HEK293 (cell line): ENCODE results near the gene EEFSEC.

Source experiments
- CTCF ChIA-PET: fragments of 350-600 bp; formaldehyde crosslinking; extraction: SDS; loops from one replicate; lab custom pipeline; 2021; ENCODE audit warnings: antibody characterized with exemption; lab: Yijun Ruan, JAX
- POLR2A ChIA-PET: fragments of 300-600 bp; formaldehyde crosslinking; extraction: SDS; loops from one replicate; lab custom pipeline; 2020; ENCODE audit warnings: antibody characterized with exemption, inconsistent platforms; lab: Yijun Ruan, JAX
- H3K27ac ChIP-seq: fragments of 200-500 bp; sonication (Bioruptor generic); 2 replicates; pipeline ENCODE4 v1.5.1; 2014; ENCODE audit warnings: low read depth, low read length, control low read depth, inconsistent platforms; ENCODE audit errors: extremely low read depth
- H3K36me3 ChIP-seq, 2 experiments: fragments of 200-500 bp in 1 of 2; sonication (Bioruptor generic) in 1 of 2; 1 replicate in 1 of 2; 2 replicates in 1 of 2; pipeline ENCODE4 v1.5.1; 2014 to 2017; ENCODE audit warnings: inconsistent platforms in 2 of 2, low read length in 2 of 2; ENCODE audit not compliant: control insufficient read depth in 2 of 2, insufficient read depth in 1 of 2
- H3K4me1 ChIP-seq: fragments of 200-500 bp; sonication (Bioruptor generic); 2 replicates; pipeline ENCODE4 v1.5.1; 2014; ENCODE audit warnings: mild to moderate bottlenecking, low read length, inconsistent platforms; ENCODE audit not compliant: control insufficient read depth, insufficient read depth
- H3K4me3 ChIP-seq: 2 replicates; pipeline ENCODE4 v1.5.1; 2011; ENCODE audit warnings: low read depth, mild to moderate bottlenecking, control low read depth, low read length, moderate library complexity
- H3K9me3 ChIP-seq: fragments of 200-500 bp; sonication (Bioruptor generic); 2 replicates; pipeline ENCODE4 v1.5.1; 2014; ENCODE audit warnings: low read depth, low read length, inconsistent platforms; ENCODE audit not compliant: control insufficient read depth, insufficient read depth
- EGR2 ChIP-seq: fragments of 450-650 bp; formaldehyde crosslinking; IDR thresholded peaks from 2 replicates; pipeline ENCODE4 v1.5.1; 2016; ENCODE audit warnings: low read depth, missing biosample characterization, missing genetic modification characterization
- PRDM1 ChIP-seq: fragments of 450-650 bp; formaldehyde crosslinking; IDR thresholded peaks from 2 replicates; pipeline ENCODE4; 2016; ENCODE audit warnings: missing biosample characterization, missing genetic modification characterization
- REPIN1 ChIP-seq: fragments of 450-650 bp; formaldehyde crosslinking; IDR thresholded peaks from 2 replicates; pipeline ENCODE4 v1.5.1; 2017; ENCODE audit warnings: missing biosample characterization, missing genetic modification characterization, low read depth
- ZFP3 ChIP-seq: fragments of 450-650 bp; formaldehyde crosslinking; IDR thresholded peaks from 2 replicates; pipeline ENCODE4 v1.5.1; 2016; ENCODE audit warnings: low read depth, missing biosample characterization, missing genetic modification characterization
- ZFP41 ChIP-seq: fragments of 450-650 bp; formaldehyde crosslinking; IDR thresholded peaks from 2 replicates; pipeline ENCODE4 v1.5.1; 2016; ENCODE audit warnings: missing biosample characterization, missing genetic modification characterization, borderline replicate concordance
- ZNF133 ChIP-seq: fragments of 450-650 bp; formaldehyde crosslinking; IDR thresholded peaks from 2 replicates; pipeline ENCODE4 v1.5.1; 2016; ENCODE audit warnings: missing biosample characterization, missing genetic modification characterization
- ZNF155 ChIP-seq: fragments of 450-650 bp; formaldehyde crosslinking; IDR thresholded peaks from 2 replicates; pipeline ENCODE4 v1.5.1; 2016; ENCODE audit warnings: missing biosample characterization, missing genetic modification characterization
- ZNF24 ChIP-seq: fragments of 450-650 bp; formaldehyde crosslinking; IDR thresholded peaks from 2 replicates; pipeline ENCODE4 v1.5.1; 2016; ENCODE audit warnings: missing biosample characterization, missing genetic modification characterization
- ZNF354C ChIP-seq: fragments of 450-650 bp; formaldehyde crosslinking; IDR thresholded peaks from 2 replicates; pipeline ENCODE4 v1.5.1; 2016; ENCODE audit warnings: missing biosample characterization, missing genetic modification characterization, low read depth, borderline replicate concordance
- ZNF37A ChIP-seq: fragments of 450-650 bp; IDR thresholded peaks from 2 replicates; pipeline ENCODE4 v1.5.1; 2018; ENCODE audit warnings: missing biosample characterization, missing genetic modification characterization
- ZNF501 ChIP-seq: fragments of 450-650 bp; formaldehyde crosslinking; IDR thresholded peaks from 2 replicates; pipeline ENCODE4 v1.5.1; 2016; ENCODE audit warnings: missing biosample characterization, missing genetic modification characterization
- ZNF596 ChIP-seq: fragments of 450-650 bp; IDR thresholded peaks from 2 replicates; pipeline ENCODE4 v1.5.0; 2018; ENCODE audit warnings: missing biosample characterization, mild to moderate bottlenecking, missing genetic modification characterization, moderate library complexity
- ZNF660 ChIP-seq: fragments of 450-650 bp; IDR thresholded peaks from 2 replicates; pipeline ENCODE4 v1.5.1; 2018; ENCODE audit warnings: missing biosample characterization, mild to moderate bottlenecking, missing genetic modification characterization
- ZNF785 ChIP-seq: fragments of 450-650 bp; formaldehyde crosslinking; IDR thresholded peaks from 2 replicates; pipeline ENCODE4 v1.5.1; 2016; ENCODE audit warnings: missing biosample characterization, missing genetic modification characterization
- ZNF843 ChIP-seq: fragments of 450-650 bp; formaldehyde crosslinking; IDR thresholded peaks from 2 replicates; pipeline ENCODE4 v1.5.1; 2016; ENCODE audit warnings: missing biosample characterization, missing genetic modification characterization
- TF ChIP-seq, protein P1 (sequence below): fragments of 450-650 bp; formaldehyde crosslinking; IDR thresholded peaks from 2 replicates; pipeline ENCODE4 v1.5.1; 2016; ENCODE audit warnings: missing biosample characterization, missing genetic modification characterization
- TF ChIP-seq, protein P2 (sequence below): fragments of 450-650 bp; formaldehyde crosslinking; IDR thresholded peaks from 2 replicates; pipeline ENCODE4 v1.5.1; 2016; ENCODE audit warnings: missing biosample characterization, missing genetic modification characterization
- TF ChIP-seq, protein P3 (sequence below): fragments of 450-650 bp; formaldehyde crosslinking; IDR thresholded peaks from 2 replicates; pipeline ENCODE4 v1.5.1; 2017; ENCODE audit warnings: missing biosample characterization, missing genetic modification characterization
- TF ChIP-seq, protein P4 (sequence below): fragments of 450-650 bp; formaldehyde crosslinking; IDR thresholded peaks from 2 replicates; pipeline ENCODE4 v1.5.1; 2016; ENCODE audit warnings: missing biosample characterization, missing genetic modification characterization
- TF ChIP-seq, protein P5 (sequence below): fragments of 450-650 bp; formaldehyde crosslinking; IDR thresholded peaks from 2 replicates; pipeline ENCODE4 v1.5.1; 2016; ENCODE audit warnings: missing biosample characterization, missing genetic modification characterization
- TF ChIP-seq, protein P6 (sequence below): fragments of 450-650 bp; formaldehyde crosslinking; IDR thresholded peaks from 2 replicates; pipeline ENCODE4 v1.5.1; 2016; ENCODE audit warnings: missing biosample characterization, missing genetic modification characterization

Gene EEFSEC

DNA sequence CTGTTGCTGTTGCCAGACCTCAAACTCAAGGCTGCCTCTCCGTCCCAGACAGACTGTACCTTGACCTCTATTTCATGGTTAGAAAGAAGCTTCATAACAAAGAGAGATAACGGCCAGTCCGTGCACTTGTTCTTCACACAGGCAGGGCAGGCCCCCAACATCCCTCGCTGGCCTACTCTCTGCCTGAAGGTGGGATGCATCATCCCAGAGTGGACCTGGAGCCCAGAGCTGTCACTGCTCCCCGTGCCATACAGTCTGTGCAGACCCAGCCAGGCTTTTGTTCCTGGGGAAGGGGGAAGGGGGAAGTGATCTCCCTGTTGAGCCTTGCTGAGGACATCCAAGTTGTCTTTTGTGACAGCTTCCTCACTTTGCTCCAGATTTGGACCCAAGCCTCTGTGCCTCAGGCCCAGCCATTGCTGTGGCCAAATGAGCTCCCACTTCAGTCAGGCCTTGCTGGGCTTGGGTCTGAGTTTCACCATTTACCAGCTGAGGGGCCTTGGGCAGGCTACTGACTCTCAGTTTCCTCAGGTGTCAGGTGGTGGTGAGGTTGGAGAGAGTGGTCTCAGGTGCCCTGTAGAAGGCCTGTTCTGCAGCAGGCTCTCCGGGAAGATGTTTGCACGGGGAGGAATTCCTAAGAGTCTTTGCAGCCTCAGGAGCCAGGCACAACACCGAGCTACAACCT lies 171.8 kb downstream of the EEFSEC start (continued):
- TF ChIP-seq, protein P1, sequence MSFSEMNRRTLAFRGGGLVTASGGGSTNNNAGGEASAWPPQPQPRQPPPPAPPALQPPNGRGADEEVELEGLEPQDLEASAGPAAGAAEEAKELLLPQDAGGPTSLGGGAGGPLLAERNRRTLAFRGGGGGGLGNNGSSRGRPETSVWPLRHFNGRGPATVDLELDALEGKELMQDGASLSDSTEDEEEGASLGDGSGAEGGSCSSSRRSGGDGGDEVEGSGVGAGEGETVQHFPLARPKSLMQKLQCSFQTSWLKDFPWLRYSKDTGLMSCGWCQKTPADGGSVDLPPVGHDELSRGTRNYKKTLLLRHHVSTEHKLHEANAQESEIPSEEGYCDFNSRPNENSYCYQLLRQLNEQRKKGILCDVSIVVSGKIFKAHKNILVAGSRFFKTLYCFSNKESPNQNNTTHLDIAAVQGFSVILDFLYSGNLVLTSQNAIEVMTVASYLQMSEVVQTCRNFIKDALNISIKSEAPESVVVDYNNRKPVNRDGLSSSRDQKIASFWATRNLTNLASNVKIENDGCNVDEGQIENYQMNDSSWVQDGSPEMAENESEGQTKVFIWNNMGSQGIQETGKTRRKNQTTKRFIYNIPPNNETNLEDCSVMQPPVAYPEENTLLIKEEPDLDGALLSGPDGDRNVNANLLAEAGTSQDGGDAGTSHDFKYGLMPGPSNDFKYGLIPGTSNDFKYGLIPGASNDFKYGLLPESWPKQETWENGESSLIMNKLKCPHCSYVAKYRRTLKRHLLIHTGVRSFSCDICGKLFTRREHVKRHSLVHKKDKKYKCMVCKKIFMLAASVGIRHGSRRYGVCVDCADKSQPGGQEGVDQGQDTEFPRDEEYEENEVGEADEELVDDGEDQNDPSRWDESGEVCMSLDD (tag by site-specific recombination), result no peak
- TF ChIP-seq ZNF785 (tag by site-specific recombination) (no peak), ZNF501 (no peak)

DNA sequence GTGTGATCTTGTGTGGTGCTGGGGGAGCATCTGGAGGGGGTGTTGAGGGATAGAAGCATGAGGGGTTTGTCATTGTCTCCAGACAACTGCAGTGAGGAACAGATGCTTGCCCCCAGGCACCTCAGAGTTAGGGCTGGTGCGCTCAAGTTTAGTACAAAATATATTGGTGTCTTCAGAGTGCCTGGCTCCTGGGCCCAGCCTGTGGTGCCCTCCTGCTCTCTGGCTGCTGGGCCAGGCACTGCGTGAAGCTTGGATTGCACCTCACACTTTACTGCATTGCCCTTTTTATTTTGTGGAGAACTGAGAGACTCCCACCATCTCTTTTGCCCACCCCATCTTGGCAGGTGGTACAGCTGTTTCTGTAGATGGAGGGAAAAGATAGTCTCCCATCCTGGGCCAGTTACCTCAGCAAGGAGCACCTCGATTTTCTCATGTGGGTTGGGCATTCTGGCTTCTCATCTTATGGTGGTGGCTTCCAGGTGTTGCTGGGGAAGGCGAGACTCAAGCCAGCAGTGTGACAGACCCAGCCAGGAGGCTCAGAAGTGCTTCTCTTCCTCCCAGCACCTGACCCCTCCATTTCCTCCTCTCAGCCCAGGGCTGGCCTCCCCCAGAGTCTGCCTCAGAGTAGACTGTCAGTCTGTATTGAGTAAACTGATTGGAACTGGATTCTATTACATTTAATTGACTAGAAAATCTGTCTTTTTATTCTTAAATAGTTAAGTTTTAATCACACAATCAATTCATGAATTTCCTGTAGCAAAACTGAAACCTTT lies 173.0 kb downstream of the EEFSEC start:
- H3K9me3 ChIP-seq, result no peaks in the 10 kb centered on the region
- no peaks in the 10 kb centered on the region for H3K36me3 ChIP-seq
- POLR2A ChIA-PET, result no interaction called here
- CTCF ChIA-PET, result no interaction called here
- no peak overlapping the region for H3K27ac ChIP-seq
- no peaks in the 10 kb centered on the region for H3K4me1 ChIP-seq
- no peak for TF ChIP-seq ZNF133
- TF ChIP-seq, protein P2, sequence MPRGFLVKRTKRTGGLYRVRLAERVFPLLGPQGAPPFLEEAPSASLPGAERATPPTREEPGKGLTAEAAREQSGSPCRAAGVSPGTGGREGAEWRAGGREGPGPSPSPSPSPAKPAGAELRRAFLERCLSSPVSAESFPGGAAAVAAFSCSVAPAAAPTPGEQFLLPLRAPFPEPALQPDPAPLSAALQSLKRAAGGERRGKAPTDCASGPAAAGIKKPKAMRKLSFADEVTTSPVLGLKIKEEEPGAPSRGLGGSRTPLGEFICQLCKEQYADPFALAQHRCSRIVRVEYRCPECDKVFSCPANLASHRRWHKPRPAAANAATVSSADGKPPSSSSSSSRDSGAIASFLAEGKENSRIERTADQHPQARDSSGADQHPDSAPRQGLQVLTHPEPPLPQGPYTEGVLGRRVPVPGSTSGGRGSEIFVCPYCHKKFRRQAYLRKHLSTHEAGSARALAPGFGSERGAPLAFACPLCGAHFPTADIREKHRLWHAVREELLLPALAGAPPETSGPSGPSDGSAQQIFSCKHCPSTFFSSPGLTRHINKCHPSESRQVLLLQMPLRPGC (tag by site-specific recombination), result no peak
- no peak for TF ChIP-seq PRDM1 (tag by site-specific recombination)
- TF ChIP-seq ZFP3 (tag by site-specific recombination), result no peak
- TF ChIP-seq ZNF155 (tag by site-specific recombination), result no peak
- TF ChIP-seq REPIN1 (tag by site-specific recombination), result no peak
- H3K4me3 ChIP-seq, result no peak overlapping the region

DNA sequence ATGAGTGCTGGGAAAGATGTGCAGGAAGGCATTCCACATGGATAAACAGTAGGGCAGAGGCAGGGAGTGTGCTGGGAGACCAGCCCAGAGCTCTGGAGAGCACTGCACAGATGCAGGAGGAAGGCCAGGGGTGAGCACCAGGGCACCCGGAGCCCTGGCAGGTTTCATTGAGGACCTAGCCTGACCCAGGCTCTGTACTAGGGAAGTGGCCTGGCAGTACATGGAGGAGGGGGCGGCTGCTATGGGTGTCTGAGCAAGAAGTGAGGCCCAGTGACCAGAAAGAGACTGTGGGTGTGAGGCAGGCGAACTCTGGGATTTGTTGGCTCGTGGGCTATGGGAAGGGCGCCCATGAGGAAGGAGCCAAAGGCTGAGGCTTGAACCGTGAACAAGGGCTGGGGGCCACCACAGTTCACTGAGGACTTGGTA lies 174.3 kb downstream of the EEFSEC start:
- no peaks in the 10 kb centered on the region for H3K36me3 ChIP-seq
- H3K4me1 ChIP-seq, result no peaks in the 10 kb centered on the region
- H3K4me3 ChIP-seq, result no peak overlapping the region
- ChIA-PET CTCF (no interaction called here), POLR2A (no interaction called here)
- no peaks in the 10 kb centered on the region for H3K9me3 ChIP-seq
- no peak overlapping the region for H3K27ac ChIP-seq
- TF ChIP-seq, protein P3, sequence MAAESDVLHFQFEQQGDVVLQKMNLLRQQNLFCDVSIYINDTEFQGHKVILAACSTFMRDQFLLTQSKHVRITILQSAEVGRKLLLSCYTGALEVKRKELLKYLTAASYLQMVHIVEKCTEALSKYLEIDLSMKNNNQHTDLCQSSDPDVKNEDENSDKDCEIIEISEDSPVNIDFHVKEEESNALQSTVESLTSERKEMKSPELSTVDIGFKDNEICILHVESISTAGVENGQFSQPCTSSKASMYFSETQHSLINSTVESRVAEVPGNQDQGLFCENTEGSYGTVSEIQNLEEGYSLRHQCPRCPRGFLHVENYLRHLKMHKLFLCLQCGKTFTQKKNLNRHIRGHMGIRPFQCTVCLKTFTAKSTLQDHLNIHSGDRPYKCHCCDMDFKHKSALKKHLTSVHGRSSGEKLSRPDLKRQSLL (tag by site-specific recombination), result no peak
- TF ChIP-seq ZNF660 (tag by site-specific recombination) (no peak), ZNF24 (no peak), ZNF354C (tag by site-specific recombination) (no peak), ZNF596 (tag by site-specific recombination) (no peak), ZNF843 (no peak), EGR2 (tag by site-specific recombination) (no peak), ZNF37A (tag by site-specific recombination) (no peak), ZFP41 (tag by site-specific recombination) (no peak)
- TF ChIP-seq, protein P4, sequence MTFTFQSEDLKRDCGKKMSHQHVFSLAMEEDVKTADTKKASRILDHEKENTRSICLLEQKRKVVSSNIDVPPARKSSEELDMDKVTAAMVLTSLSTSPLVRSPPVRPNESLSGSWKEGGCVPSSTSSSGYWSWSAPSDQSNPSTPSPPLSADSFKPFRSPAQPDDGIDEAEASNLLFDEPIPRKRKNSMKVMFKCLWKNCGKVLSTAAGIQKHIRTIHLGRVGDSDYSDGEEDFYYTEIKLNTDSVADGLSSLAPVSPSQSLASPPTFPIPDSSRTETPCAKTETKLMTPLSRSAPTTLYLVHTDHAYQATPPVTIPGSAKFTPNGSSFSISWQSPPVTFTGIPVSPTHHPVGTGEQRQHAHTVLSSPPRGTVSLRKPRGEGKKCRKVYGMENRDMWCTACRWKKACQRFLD (tag by site-specific recombination), result no peak
- TF ChIP-seq, protein P5, sequence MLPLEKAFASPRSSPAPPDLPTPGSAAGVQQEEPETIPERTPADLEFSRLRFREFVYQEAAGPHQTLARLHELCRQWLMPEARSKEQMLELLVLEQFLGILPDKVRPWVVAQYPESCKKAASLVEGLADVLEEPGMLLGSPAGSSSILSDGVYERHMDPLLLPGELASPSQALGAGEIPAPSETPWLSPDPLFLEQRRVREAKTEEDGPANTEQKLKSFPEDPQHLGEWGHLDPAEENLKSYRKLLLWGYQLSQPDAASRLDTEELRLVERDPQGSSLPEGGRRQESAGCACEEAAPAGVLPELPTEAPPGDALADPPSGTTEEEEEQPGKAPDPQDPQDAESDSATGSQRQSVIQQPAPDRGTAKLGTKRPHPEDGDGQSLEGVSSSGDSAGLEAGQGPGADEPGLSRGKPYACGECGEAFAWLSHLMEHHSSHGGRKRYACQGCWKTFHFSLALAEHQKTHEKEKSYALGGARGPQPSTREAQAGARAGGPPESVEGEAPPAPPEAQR (tag by site-specific recombination), result no peak
- TF ChIP-seq, protein P6, sequence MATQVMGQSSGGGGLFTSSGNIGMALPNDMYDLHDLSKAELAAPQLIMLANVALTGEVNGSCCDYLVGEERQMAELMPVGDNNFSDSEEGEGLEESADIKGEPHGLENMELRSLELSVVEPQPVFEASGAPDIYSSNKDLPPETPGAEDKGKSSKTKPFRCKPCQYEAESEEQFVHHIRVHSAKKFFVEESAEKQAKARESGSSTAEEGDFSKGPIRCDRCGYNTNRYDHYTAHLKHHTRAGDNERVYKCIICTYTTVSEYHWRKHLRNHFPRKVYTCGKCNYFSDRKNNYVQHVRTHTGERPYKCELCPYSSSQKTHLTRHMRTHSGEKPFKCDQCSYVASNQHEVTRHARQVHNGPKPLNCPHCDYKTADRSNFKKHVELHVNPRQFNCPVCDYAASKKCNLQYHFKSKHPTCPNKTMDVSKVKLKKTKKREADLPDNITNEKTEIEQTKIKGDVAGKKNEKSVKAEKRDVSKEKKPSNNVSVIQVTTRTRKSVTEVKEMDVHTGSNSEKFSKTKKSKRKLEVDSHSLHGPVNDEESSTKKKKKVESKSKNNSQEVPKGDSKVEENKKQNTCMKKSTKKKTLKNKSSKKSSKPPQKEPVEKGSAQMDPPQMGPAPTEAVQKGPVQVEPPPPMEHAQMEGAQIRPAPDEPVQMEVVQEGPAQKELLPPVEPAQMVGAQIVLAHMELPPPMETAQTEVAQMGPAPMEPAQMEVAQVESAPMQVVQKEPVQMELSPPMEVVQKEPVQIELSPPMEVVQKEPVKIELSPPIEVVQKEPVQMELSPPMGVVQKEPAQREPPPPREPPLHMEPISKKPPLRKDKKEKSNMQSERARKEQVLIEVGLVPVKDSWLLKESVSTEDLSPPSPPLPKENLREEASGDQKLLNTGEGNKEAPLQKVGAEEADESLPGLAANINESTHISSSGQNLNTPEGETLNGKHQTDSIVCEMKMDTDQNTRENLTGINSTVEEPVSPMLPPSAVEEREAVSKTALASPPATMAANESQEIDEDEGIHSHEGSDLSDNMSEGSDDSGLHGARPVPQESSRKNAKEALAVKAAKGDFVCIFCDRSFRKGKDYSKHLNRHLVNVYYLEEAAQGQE, result no peak
